ENCODE data around the gene PLAU. TPM values are rescaled to one million over a fixed set of nuclear protein-coding genes. Genes with fewer than 3 reads are reported as not detected.
"Not testable (repeated sequence)": the region's sequence is repeated elsewhere in the genome, so short reads cannot be mapped to it uniquely, and the experiment has no call there.

The PLAU gene
- total RNA-seq, 1 donor from 2014 or later: 15.6 TPM

GRCh38 chr10:73935895-73936294 lies 25.0 kb downstream of the PLAU start:
- intact Hi-C loops (cut with DNase I): no loop called here
- ATAC-seq (no peak), DNase-seq (ENCODE audit: low spot score) (no peak)

- ATAC-seq: peak; percentile 60
- peak; percentile 65 for DNase-seq (ENCODE audit: low spot score)
- intact Hi-C loops (cut with DNase I): no loop called here
These were observed 26.6 kb downstream of the PLAU start for GRCh38 chr10:73937333-73938043.

DNA sequence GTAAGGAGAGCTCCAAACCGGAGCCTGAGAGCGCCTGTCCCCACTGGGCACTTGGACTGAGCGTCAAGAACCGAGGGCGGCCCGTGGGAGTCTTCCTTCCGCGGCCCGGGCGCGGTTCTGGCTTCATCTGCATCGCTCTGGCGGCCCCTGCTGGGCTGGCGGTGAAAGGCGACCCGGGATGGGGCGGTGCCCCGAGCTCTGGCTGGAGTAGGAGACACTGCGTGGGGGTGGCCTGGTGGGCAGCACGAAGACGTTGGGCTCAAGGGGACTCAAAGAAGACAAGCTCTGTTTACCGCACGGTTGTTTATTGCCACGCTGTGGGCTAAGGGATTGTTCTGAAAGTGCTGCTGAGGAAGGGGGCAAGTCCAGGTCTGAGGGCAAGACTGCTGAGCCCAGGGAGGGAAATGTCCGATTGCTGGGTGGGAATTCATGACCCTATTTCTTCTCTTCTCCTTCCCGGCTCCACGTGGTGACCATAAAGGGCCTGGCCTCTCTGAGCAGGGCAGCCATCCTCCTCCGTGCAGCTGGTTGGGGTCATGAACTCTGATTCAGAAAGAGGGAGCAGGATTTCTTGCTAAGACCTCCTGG lies 29.8 kb downstream of the PLAU start:
- intact Hi-C loops (cut with DNase I): loop anchor here (5.0 kb wide), 1 partner anchor 53 kb away; no protein-coding TSS in a partner anchor

GRCh38 chr10:73941300-73941699 lies 30.4 kb downstream of the PLAU start:
- DNase-seq (ENCODE audit: low spot score) (no peak), ATAC-seq (no peak)
- intact Hi-C loops (cut with DNase I): loop anchor here (5.0 kb wide), 1 partner anchor 54 kb away; no protein-coding TSS in a partner anchor

More for the DNA sequence above, 29.8 kb downstream of the PLAU start:
- ATAC-seq: peak; percentile 97
- DNase-seq (ENCODE audit: low spot score): peak; percentile 93

DNA sequence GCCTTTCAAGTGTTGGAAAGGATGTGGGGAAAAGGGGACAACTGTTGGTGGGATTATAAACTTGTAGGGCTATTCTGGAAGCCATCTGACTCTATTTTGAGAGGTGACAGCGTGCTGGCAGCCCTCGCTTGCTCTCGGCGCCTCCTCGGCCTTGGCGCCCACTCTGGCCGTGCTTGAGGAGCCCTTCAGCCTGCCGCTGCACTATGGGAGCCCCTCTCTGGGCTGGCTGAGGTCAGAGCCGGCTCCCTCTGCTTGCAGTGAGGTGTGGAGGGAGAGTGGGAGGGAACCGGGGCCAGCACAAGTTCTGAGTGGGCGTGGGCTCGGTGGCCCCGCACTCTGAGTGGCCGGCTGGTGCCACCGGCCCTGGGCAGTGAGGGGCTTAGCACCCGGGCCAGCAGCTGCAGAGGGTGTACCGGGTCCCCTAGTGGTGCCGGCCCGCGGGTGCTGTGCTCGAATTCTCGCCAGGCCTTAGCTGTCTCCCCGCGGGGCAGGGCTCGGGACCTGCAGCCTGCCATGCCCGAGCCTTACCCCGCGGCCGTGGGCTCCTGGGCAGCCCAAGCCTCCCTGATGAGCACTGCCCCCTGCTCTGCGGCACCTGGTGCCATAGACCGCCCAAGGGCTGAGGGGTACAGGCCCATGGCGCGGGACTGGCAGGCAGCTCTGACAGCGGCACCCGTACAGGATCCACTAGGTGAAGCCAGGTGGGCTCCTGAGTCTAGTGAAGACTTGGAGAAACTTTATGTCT lies 33.6 kb downstream of the PLAU start:
- ATAC-seq (no peak), DNase-seq (ENCODE audit: low spot score) (no peak)
- intact Hi-C loops (cut with DNase I): loop anchor here (5.0 kb wide), 1 partner anchor 57 kb away; no protein-coding TSS in a partner anchor

- intact Hi-C loops (cut with DNase I): no loop called here
- DNase-seq (ENCODE audit: low spot score) (no peak), ATAC-seq (no peak)
These were observed 35.6 kb downstream of the PLAU start for GRCh38 chr10:73946253-73947145.

GRCh38 chr10:73948947-73949633 lies 38.2 kb downstream of the PLAU start:
- no peak for ATAC-seq
- intact Hi-C loops (cut with DNase I): no loop called here

GRCh38 chr10:73950155-73950948 lies 39.4 kb downstream of the PLAU start:
- intact Hi-C loops (cut with DNase I): no loop called here
- ATAC-seq (peak; percentile 86), DNase-seq (ENCODE audit: low spot score) (no peak)

More at GRCh38 chr10:73948947-73949633, 38.2 kb downstream of the PLAU start:
- DNase-seq (ENCODE audit: low spot score): no peak

DNA sequence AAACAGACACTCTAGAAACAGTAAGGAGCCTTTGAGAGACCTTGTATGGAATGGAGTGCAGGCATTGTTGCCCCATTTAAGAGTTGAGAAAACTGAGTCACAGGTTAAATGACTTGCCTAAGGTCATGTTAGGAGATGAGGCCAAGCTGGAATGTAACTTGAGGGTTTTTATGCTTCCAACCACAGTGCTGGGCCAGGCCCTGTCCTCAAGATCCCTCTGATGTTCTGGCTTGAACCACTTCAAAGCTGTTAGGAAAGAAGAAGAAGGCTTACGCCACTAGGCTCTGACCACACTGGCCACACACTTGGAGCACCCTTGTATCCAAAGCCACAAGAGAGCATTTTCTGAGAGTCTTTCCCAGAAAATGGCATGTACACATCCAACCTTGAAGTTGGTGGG lies 42.7 kb downstream of the PLAU start:
- intact Hi-C loops (cut with DNase I): no loop called here
- no peak for ATAC-seq
- peak; percentile 22 for DNase-seq (ENCODE audit: low spot score)

GRCh38 chr10:73954737-73955136 lies 43.8 kb downstream of the PLAU start:
- intact Hi-C loops (cut with DNase I): no loop called here
- DNase-seq (ENCODE audit: low spot score) (no peak), ATAC-seq (no peak)

DNA sequence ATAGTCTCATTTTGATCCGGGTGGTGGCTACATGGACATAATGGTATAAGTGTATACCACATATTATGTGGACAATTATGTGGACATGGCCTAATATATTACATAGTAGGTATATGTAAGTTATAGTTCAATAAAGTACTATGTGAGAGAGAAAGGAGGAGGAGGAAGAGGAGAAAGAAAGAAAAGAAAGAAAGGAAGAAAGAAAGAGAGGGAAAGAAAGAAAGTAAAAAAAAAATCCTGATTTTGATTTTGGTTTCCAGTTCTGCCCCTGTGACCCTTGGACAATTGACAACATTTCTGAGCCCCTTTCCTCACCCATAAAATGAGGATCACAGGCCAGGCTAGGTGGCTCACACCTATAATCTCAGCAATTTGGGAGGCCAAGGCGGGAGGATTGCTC lies 44.8 kb downstream of the PLAU start:
- intact Hi-C loops (cut with DNase I): no loop called here
- ATAC-seq (no peak), DNase-seq (ENCODE audit: low spot score) (no peak)

- ATAC-seq (peak; percentile 49), DNase-seq (ENCODE audit: low spot score) (peak; percentile 51)
- intact Hi-C loops (cut with DNase I): no loop called here
These were observed 45.8 kb downstream of the PLAU start for GRCh38 chr10:73956476-73957359.

DNA sequence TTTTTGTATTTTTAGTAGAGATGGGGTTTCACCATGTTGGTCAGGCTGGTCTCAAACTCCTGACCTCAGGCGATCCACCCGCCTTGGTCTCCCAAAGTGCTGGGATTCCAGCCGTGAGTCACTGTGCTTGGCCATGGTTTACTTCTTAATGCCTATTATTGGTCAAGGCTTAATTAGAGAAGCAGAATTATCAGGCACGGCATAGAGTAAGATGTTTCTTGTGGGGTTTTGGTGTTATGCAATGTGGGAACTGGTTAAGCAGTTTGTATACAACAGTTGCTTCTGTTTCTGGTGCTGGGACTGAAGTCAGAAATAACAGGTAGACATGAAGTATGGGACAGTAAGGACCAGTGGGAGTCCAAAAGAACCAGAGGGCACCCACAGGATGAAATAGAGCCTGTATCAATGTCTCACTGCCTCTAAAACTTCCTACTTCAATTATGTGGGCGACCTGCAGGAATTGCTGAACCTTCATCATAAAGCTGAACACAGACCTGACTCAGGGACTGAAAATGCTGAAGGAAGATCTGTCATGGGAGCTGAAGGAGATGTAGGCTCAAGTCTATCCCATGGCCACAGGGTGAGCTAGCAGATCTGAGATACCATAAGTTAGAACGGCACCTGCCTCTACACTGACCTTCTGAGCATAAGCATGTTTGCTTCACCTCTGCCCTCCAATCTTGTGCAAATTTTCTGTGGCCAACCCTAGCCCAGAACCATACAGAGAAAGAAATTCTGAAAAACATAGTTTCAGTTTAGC lies 48.7 kb downstream of the PLAU start:
- ATAC-seq (no peak), DNase-seq (ENCODE audit: low spot score) (no peak)
- intact Hi-C loops (cut with DNase I): no loop called here

DNA sequence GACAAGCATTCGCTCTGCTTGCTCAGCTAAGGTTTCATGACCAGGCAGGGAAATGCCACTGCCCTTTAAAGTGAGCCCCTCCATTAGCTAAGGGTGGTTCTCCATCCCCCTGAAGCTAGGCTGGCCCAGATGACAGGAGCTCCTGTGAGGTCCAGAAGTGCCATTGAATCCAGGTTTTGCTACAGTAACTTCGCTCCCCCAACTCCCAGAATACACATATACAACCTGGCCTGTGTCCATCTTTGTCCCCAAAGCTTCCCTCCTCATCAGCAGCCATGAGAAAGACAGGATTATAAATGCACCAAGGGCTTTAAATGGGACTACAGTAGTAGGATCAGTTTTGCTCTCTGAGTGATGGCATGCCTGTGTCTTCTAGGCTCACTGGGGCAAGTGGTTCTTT lies 51.5 kb downstream of the PLAU start:
- ATAC-seq (no peak), DNase-seq (ENCODE audit: low spot score) (no peak)
- intact Hi-C loops (cut with DNase I): no loop called here

DNA sequence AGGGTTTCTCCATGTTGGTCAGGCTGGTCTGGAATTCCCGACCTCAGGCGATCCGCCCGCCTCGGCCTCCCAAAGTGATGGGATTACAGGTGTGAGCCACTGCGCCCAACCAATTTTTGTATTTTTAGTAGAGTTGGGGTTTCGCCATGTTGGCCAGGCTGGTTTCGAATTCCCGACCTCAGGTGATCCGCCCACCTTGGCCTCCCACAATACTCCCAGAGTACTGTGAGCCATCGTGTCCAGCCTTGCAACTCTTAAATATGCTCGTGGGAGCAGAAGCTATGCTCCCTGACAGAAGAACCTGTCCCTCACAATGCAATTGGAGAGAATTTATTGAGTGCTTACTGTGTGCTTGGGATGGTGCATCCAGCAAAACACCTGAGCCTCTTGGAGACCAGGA lies 52.6 kb downstream of the PLAU start:
- DNase-seq (ENCODE audit: low spot score); ATAC-seq; intact Hi-C loops (cut with DNase I): not testable (repeated sequence)

DNA sequence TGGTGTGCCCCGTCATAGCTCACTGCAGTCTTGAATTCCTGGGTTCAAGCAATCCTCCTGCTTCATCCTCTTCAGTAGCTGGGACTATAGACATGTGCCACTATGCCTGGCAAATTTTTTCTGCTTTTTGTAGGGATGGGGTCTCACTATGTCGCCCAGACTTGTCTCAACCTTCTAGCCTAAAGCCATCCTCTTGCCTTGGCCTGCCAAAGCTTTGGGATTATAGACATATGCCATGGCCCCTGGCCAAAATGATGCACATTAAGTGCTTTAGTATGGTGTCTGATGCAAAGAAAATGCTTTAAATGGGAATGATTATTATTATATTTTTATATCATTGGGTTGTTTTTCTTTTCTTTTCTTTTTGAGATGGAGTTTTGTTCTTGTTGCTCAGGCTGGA lies 53.8 kb downstream of the PLAU start:
- DNase-seq (ENCODE audit: low spot score) (no peak), ATAC-seq (no peak)
- intact Hi-C loops (cut with DNase I): no loop called here

Measured in sciatic nerve (tissue), 2 donors.